ENCODE measurements around the gene FAM217A.
A peak's percentile ranks its signal among the peaks of the same experiment; 100 is the strongest.
"Not testable (repeated sequence)": the region's sequence is repeated elsewhere in the genome, so short reads cannot be mapped to it uniquely, and the experiment has no call there.

Gene FAM217A, protein sequence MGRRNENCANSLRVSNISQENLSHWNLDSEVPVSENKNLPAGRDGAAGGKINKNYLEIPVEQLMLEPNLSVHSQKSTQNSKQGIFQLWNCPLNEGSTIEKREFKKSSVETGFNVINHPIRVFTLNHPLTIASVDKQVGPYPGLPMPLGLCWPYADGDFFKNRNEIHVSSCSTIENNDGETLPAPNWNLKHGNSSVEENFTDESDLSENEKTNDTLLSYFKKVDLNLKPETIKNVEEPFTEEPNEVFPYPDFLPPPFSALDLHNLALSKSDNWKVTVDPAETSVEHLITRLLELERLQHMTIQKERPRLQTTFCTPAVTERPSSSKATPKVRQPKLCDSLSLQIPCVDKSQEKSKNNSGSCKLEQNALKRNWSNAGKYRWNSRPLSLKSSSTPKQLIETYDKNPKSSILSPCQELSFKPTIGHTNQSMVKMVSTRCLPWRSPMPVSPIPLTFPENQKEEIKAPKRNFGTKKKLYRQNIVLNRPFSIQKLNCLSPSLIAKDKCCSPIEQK

DNA sequence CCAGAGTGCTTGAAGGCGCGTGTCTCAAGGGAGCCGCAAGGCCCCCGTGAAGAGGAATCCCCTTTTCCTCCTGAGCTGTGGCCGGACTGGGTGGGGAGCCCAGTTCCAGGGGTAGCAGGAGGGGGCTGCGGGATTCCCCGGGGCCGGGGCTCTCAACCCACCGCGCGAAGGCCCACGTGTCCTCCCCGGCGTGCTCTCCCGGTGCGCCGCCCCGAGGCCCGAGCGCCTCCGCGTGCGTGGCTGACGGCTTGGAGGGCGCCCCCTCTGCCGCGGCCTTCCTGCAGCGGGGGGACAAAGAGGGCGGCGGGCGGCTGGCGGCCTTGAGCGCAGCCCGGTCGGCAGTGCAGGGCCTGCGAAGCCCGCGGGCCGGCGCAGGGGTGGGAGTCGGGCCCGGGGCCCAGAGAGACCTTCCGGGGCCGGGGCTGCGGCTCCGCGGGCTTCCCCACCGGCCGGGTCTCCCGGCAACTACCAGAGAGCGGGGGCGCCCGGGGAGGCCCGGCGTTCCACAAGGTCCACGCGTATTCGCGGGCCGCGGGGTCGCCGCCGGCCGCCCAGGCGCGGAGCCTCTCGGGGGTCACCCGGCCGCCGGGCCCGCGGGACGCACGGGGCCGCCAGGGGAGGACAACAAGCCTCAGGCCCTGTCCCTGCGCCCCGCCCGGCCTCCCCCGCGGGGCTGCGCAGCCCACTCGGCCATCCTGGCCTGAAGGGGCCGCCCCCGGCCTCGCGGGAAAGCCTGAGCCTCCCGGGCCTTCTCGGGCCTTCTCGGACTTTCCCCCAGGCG, at the start of gene FAM217A:
Gene FAM217A (minus strand): TSS at position 447 of the 781 bp plus-strand sequence. CDS start 1,723 bp downstream, outside the sequence.
- no peak for DNase-seq

DNA sequence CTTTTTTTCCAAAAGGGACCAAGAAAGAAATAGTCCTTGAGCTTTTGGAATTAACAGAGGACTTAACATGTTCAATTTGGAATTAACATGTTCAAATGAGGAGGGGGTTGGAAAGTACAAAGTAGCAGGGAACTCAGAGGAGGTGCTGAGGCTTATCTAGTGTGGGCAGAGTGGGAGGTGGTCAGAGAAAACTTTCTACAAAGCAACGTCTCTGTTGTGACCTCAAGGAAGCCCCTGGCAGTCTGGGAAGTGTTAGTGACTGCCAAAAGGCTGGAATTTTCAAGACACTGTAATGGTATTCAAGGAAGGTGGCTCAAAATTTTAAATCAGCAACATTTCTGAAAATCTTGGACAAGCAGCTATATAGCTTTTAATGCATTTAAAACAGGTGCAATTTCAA, 49.1 kb upstream of the FAM217A start:
- no peak for DNase-seq

- DNase-seq: peak; percentile 95
Measured at GRCh38 chr6:4125933-4126864, 47.3 kb upstream of the FAM217A start.

DNA sequence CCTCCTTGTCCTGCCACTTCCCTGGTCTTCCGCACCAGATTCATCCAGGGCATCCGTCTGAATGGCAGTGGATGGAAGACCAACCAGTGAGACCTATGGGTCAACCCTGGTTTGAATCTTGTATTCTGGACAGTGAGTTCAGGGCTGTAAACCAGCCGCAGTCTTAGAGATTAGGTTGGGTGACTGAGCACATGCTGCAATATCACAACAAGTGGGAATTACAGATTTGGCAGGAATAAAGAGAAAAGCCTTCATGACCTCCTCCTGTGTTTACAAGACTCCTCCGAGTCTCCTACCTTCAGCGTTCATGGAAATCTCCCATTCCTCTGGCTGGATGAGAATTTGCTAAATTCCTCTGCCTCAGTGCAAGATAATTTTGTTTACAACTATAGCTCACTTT, 46.6 kb upstream of the FAM217A start:
- DNase-seq: no peak

GRCh38 chr6:4124351-4124750, 45.4 kb upstream of the FAM217A start:
- DNase-seq: no peak

DNA sequence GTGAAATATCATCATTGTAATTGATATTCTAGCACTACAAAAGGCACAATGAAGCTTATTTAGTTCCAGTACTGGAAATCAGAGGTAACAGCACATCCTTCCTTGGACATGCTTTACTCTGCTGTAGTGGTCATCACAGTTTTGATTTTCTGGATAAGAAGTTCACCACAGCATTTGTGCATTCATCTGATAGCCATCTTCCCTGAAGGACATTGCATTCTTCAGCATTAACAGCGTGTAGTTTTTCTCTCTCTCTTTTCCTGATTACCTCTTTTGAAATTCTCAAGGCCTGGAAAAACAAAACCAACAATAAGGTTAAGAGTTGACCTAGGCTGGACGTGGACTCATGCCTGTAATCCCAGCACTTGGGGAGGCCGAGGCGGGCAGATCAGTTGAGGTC, 36.8 kb upstream of the FAM217A start:
- no peak for DNase-seq

- DNase-seq: peak; percentile 47
Measured at GRCh38 chr6:4114123-4114522, 35.2 kb upstream of the FAM217A start.

- DNase-seq: no peak
Measured at GRCh38 chr6:4113649-4114048, 34.7 kb upstream of the FAM217A start.

DNA sequence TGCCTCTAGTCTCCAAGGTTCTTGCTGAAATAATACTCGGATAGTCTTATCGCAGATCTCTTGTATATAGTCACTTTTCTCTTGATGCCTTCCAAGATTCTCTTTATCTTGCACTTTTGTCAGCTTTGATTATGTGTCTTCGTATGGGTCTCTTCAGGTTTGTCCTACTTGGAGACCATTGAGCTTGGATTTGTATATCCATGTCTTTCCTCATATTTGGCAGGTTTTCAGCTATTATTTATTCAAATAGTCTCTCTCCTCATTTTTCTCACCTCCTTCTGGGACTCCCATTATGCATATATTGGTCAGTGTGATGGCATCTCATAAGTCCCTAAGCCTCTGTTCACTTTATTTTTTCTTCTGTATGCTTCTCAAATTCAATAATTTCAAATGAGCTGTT, 33.4 kb upstream of the FAM217A start:
- no peak for DNase-seq

- DNase-seq: peak; percentile 78
Measured at GRCh38 chr6:4109363-4109815, 30.5 kb upstream of the FAM217A start.

- no peak for DNase-seq
Measured at GRCh38 chr6:4108561-4109093, 29.7 kb upstream of the FAM217A start.

GRCh38 chr6:4107873-4108272, 28.9 kb upstream of the FAM217A start:
- DNase-seq: no peak

GRCh38 chr6:4105980-4106536, 27.1 kb upstream of the FAM217A start:
- DNase-seq: no peak

DNA sequence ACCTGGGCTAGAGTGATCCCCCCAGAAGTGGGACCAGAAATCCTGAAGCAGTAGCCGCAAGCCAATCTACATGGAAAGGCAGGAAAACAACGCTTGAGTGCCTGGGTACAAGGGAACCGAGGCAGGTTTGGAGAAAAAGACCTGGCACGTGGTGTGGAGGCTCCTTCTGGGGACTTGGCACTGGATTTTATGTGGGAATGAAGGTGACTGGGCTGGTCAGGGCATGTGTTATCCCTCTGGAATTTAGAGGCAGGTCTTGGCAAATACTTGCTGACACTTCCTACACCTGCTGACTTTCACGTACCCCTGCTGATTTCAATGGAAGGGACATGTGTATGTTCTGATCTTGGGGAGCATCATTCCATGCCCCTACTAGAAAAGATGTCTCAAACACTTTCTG, 25.0 kb upstream of the FAM217A start:
- no peak for DNase-seq

DNA sequence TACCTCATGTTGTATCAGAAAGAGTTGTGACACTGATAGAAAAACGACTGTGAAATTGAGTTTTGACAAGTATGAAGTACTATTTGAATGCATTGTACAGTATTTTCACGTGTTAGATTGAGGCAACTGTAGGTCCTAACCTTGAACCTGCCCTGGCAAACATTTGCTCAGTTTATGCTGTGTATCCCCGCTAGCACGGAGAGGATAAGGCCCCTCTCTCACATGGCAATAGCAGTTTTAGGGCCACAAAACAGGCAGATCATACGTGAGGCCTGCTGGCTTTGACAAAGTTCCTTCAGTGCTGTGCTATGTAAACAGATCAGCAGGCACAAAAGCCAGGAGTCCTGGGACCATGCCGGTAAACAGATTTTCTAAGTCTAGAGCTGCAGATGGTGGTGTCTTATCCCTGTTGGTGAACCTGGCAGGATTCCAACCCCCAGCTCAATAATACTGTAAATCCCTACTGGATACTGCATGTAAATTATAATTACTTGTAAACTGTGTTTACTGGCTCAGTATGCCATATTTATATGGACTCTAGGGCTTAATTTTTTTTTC, 23.8 kb upstream of the FAM217A start:
- no peak for DNase-seq

DNA sequence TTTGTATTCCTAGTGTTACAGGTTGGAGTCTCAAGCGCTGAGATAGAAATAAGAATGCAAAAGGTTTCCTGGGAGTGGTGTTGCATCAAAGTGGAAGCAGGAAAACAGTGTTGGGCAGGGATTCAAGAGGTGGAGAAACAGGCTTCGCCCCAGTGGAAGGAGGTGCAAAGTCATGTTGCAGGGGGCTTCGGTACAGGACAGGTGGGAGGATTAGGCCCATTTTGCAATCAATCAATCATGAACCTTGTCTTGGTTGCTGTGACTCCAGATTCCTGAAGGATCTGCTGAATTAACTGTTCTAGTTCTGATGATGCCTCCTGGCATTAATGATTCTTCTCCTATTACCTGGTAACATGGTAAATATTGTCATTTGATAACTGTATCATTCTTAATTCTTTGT, 22.4 kb upstream of the FAM217A start:
- no peak for DNase-seq

DNA sequence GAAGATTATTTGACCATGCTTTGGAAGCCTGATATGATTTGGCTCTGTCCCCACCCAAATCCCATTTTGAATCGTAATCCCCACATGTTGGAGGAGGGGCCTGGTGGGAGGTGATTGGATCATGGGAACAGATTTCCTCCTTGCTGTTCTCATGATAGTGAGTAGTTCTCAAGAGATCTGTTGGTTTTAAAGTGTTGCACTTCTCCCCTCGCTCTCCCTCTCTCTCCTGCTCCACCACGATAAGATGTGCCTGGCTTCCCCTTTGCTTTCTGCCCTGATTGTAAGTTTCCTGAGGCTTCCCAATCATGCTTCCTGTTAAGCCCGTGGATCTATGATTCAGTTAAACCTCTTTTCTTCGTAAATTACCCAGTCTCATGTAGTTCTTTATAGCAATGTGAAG, 21.7 kb upstream of the FAM217A start:
- no peak for DNase-seq

DNA sequence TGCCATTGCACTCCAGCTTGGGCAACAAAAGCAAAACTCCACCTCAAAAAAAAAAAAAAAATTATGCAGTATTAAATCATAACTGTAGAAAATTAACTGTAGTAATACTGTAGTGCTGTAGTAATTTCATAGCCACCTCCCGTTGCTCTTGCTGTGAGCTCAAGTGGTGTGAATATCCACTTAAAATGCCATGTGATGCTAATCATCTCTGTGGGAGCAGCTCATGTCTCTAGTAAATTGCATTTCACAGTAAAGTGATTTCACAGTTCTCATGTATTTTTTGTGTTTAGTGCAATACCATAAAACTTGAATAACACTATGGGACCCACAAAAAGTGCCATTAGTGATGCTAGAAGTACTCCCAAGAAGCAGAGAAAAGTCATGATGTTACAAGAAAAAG, 14.4 kb upstream of the FAM217A start:
- no peak for DNase-seq

GRCh38 chr6:4091941-4092340, 13.0 kb upstream of the FAM217A start:
- DNase-seq: no peak

DNA sequence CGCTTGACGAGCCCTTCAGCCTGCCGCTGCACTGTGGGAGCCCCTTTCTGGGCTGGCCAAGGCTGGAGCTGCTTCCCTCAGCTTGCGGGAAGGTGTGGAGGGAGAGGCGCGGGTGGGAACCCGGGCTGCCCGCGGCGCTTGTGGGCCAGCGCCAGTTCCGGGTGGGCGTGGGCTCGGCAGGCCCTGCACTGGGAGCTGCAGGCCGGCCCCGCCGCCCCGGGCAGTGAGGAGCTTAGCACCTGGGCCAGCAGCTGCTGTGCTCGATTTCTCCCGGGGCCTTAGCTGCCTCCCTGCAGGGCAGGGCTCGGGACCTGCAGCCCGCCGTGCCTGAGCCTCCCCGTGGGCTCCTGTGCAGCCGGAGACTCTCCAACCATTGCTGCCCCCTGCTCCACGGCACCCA, 11.1 kb upstream of the FAM217A start:
- not testable (repeated sequence) for DNase-seq

DNA sequence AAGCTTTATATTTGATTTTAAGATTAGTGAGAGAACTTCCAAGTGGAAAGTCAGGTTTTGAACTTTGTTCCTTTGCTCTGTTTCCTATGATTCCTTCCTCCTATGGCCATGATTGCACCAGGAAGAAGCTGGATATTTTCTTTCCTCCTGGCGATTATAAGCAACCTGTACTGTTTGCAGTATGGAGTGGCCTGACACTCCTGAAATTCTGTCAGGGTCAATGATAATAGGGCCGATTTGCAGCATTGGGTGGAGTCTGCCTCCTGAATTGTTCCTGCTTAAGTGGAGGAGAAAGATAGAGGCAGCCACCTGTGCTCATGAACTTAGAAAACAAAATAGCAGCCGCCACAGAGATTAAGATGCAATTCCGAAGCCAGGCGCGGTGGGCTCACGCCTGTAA, 9.8 kb upstream of the FAM217A start:
- DNase-seq: no peak

- peak; percentile 86 for DNase-seq
Measured at GRCh38 chr6:4085332-4085700, 6.4 kb upstream of the FAM217A start.
